HepG2 (cell line): ENCODE data around the gene INSR. TPM values are rescaled to one million over a fixed set of nuclear protein-coding genes. Genes with fewer than 3 reads are reported as not detected.
A peak's percentile ranks its signal among the peaks of the same experiment; 100 is the strongest.

Source experiments
- ATF2 ChIP-seq: sonication (generic); formaldehyde crosslinking; IDR thresholded peaks from 2 replicates; pipeline ENCODE4 v1.4.0; 2020; ENCODE audit warnings: missing genetic modification reagents
- CEBPG ChIP-seq: IDR thresholded peaks from 2 replicates; pipeline ENCODE4 v1.6.1; 2016
- EP300 ChIP-seq, 3 experiments: sonication (generic) in 1 of 3; formaldehyde crosslinking in 1 of 3; IDR thresholded peaks; 2 replicates each; pipeline versions ENCODE4 v1.5.1 to v1.6.1; 2011 to 2020; ENCODE audit warnings: low read depth in 2 of 3, low read length in 2 of 3, borderline replicate concordance in 1 of 3, improper control_type of control experiment in 1 of 3, mild to moderate bottlenecking in 1 of 3, missing genetic modification reagents in 1 of 3, moderate library complexity in 1 of 3
- FOXO1 ChIP-seq: sonication (generic); formaldehyde crosslinking; IDR thresholded peaks from 2 replicates; pipeline ENCODE4 v1.4.0; 2020; ENCODE audit warnings: missing genetic modification reagents
- ISL2 ChIP-seq: sonication (generic); formaldehyde crosslinking; IDR thresholded peaks from 2 replicates; pipeline ENCODE4 v1.5.0; 2020; ENCODE audit warnings: missing genetic modification reagents
- KDM2A ChIP-seq: sonication (generic); formaldehyde crosslinking; IDR thresholded peaks from 2 replicates; pipeline ENCODE4 v1.4.0; 2020; ENCODE audit warnings: low read depth, missing genetic modification reagents, borderline replicate concordance
- RAD21 ChIP-seq: fragments of 450-650 bp; formaldehyde crosslinking; IDR thresholded peaks from 2 replicates; pipeline ENCODE4 v1.5.0; 2020; ENCODE audit warnings: mild to moderate bottlenecking
- SAFB2 ChIP-seq: sonication (generic); formaldehyde crosslinking; IDR thresholded peaks from 2 replicates; pipeline ENCODE4 v1.5.1; 2020; ENCODE audit warnings: missing genetic modification reagents, low read depth, mild to moderate bottlenecking, borderline replicate concordance
- TERF1 ChIP-seq: sonication (generic); formaldehyde crosslinking; IDR thresholded peaks from 2 replicates; pipeline ENCODE4 v1.8.0; 2022; ENCODE audit warnings: mild to moderate bottlenecking, missing genetic modification reagents, moderate library complexity
- ZBTB8A ChIP-seq: sonication (generic); formaldehyde crosslinking; IDR thresholded peaks from 2 replicates; pipeline ENCODE4 v1.4.0; 2020; ENCODE audit warnings: mild to moderate bottlenecking, low read depth, missing genetic modification reagents, borderline replicate concordance
- ZNF281 ChIP-seq: sonication (generic); formaldehyde crosslinking; IDR thresholded peaks from 2 replicates; pipeline ENCODE4 v1.4.0; 2020; ENCODE audit warnings: missing genetic modification reagents, borderline replicate concordance
- ZNF292 ChIP-seq: sonication (generic); formaldehyde crosslinking; IDR thresholded peaks from 2 replicates; pipeline ENCODE4 v1.8.1; 2022; ENCODE audit warnings: mild to moderate bottlenecking, low read depth, missing genetic modification reagents, borderline replicate concordance
- ZNF3 ChIP-seq: IDR thresholded peaks from 2 replicates; pipeline ENCODE4 v1.7.0; 2017; ENCODE audit warnings: inconsistent platforms
- ZNF510 ChIP-seq: sonication (generic); formaldehyde crosslinking; IDR thresholded peaks from 2 replicates; pipeline ENCODE4 v1.4.0; 2020; ENCODE audit warnings: low read depth, mild to moderate bottlenecking, missing genetic modification reagents
- ZNF512 ChIP-seq: sonication (generic); formaldehyde crosslinking; IDR thresholded peaks from 2 replicates; pipeline ENCODE4 v1.4.0; 2020; ENCODE audit warnings: mild to moderate bottlenecking, missing genetic modification reagents
- ZNF678 ChIP-seq: sonication (generic); formaldehyde crosslinking; IDR thresholded peaks from 2 replicates; pipeline ENCODE4 v1.4.0; 2020; ENCODE audit warnings: mild to moderate bottlenecking, missing genetic modification reagents
- ZNF710 ChIP-seq: sonication (generic); formaldehyde crosslinking; IDR thresholded peaks from 2 replicates; pipeline ENCODE4 v1.5.0; 2020; ENCODE audit warnings: mild to moderate bottlenecking, missing genetic modification reagents, borderline replicate concordance
- ZNF746 ChIP-seq: sonication (generic); formaldehyde crosslinking; IDR thresholded peaks from 2 replicates; pipeline ENCODE4 v1.8.0; 2022; ENCODE audit warnings: mild to moderate bottlenecking, missing genetic modification reagents
- polyA plus RNA-seq, 8 experiments: library from polyadenylated mRNA; depleted of rRNA in 3 of 8; stranded (reverse) in 7 of 8; unstranded in 1 of 8; fragments of >200 nt; fragmentation: Illumina TruSeq in 4 of 8; extraction: Trizol in 4 of 8; gene quantifications; 2 replicates each; pipeline versions ENCODE4 v1.2.1 to v1.2.3, GENCODE V29; 2011 to 2016; ENCODE audit warnings: low read depth in 4 of 8, missing spikeins in 1 of 8, mixed read lengths in 1 of 8; ENCODE audit not compliant: insufficient read depth in 1 of 8
- total RNA-seq, 5 experiments: library from RNA; depleted of rRNA; stranded (reverse); fragments of >200 nt; fragmentation: Illumina TruSeq; extraction: Trizol; gene quantifications; 2 replicates each; pipeline ENCODE4 v1.2.3, GENCODE V29; 2016; ENCODE audit warnings: low read depth in 1 of 5

Gene INSR
- total and polyA plus RNA-seq, 2 of the 13 experiments (the other 11 are each of a cell fraction or from before 2014, with no cell fraction given), result 24.2 to 29.8 TPM

- peak; percentile 63; the same call in 1 of the 2 replicates for TF ChIP-seq ZNF746 (CRISPR knock-in tag)
- TF ChIP-seq ZNF292 (CRISPR knock-in tag), result no peak
- no peak for TF ChIP-seq ATF2 (CRISPR knock-in tag)
- TF ChIP-seq ZNF710 (CRISPR knock-in tag), result no peak
- TF ChIP-seq EP300 (IDR thresholded peaks at IDR 0.05; ENCODE audit: low read depth in 2 of 2, low read length in 2 of 2), result no peak
- no peak for TF ChIP-seq EP300 (CRISPR knock-in tag; IDR thresholded peaks at IDR 0.05; ENCODE audit: borderline replicate concordance)
- TF ChIP-seq ZBTB8A, result peak; percentile 96
- 0 out of 2 replicates have a peak, but pooled peaks have one; percentile 15 for TF ChIP-seq ISL2
- peak; percentile 28; the same call in 1 of the 2 replicates for TF ChIP-seq ZNF281
- TF ChIP-seq RAD21 (CRISPR knock-in tag), result no peak
- TF ChIP-seq KDM2A, result peak; percentile 32; the same call in 1 of the 2 replicates
- TF ChIP-seq SAFB2, result no peak
- TF ChIP-seq TERF1 (CRISPR knock-in tag), result no peak
- no peak for TF ChIP-seq ZNF3 (CRISPR knock-in tag)
- no peak for TF ChIP-seq ZNF678
- no peak; the same call in 1 of the 2 replicates for TF ChIP-seq FOXO1 (CRISPR knock-in tag)
- no peak for TF ChIP-seq ZNF512 (CRISPR knock-in tag)
- TF ChIP-seq ZNF510 (CRISPR knock-in tag), result no peak
- TF ChIP-seq CEBPG, result no peak
Measured at GRCh38 chr19:7292950-7293761, 1.1 kb downstream of the INSR start (continued).
